Glomerular endothelial cell (primary cell): ENCODE results near the gene SLC9A4. TPM values are rescaled to one million over a fixed set of nuclear protein-coding genes. Genes with fewer than 3 reads are reported as not detected.
A peak's percentile ranks its signal among the peaks of the same experiment; 100 is the strongest.

ENCODE experiments used
- DNase-seq: peaks from one replicate; pipeline ENCODE4 v3.0.0-alpha.2; 2011; ENCODE audit warnings: low read depth, low spot score; ENCODE audit errors: extremely low read depth
- total RNA-seq: library from RNA; depleted of rRNA; stranded (reverse); fragments of >200 nt; gene quantifications from 2 replicates; pipeline ENCODE4 v1.2.3, GENCODE V29; 2015

Gene SLC9A4
- total RNA-seq, 1 donor from 2014 or later: not detected

- DNase-seq: no peak
These were observed 19.0 kb downstream of the SLC9A4 start for GRCh38 chr2:102492006-102492405.

- DNase-seq: no peak
These were observed 21.5 kb downstream of the SLC9A4 start for GRCh38 chr2:102494570-102494969.

- DNase-seq: no peak
These were observed 25.4 kb downstream of the SLC9A4 start for GRCh38 chr2:102498414-102498813.

- DNase-seq: no peak
These were observed 26.5 kb downstream of the SLC9A4 start for GRCh38 chr2:102499558-102499957.

- no peak for DNase-seq
These were observed 29.6 kb downstream of the SLC9A4 start for GRCh38 chr2:102502576-102502975.

- no peak for DNase-seq
These were observed 31.8 kb downstream of the SLC9A4 start for GRCh38 chr2:102504833-102505232.

GRCh38 chr2:102505290-102505689, 32.3 kb downstream of the SLC9A4 start:
- no peak for DNase-seq

- DNase-seq: no peak
These were observed 33.7 kb downstream of the SLC9A4 start for GRCh38 chr2:102506743-102507142.

GRCh38 chr2:102508863-102509262, 35.8 kb downstream of the SLC9A4 start:
- DNase-seq: no peak

GRCh38 chr2:102509749-102510148, 36.7 kb downstream of the SLC9A4 start:
- DNase-seq: no peak

GRCh38 chr2:102510791-102511575, 38.0 kb downstream of the SLC9A4 start:
- no peak for DNase-seq

- DNase-seq: no peak
These were observed 39.1 kb downstream of the SLC9A4 start for GRCh38 chr2:102512161-102512560.

- no peak for DNase-seq
These were observed 40.4 kb downstream of the SLC9A4 start for GRCh38 chr2:102513355-102513939.

- DNase-seq: peak; percentile 92
These were observed 41.2 kb downstream of the SLC9A4 start for GRCh38 chr2:102514061-102514785.

- no peak for DNase-seq
These were observed 42.8 kb downstream of the SLC9A4 start for GRCh38 chr2:102515851-102516250.

GRCh38 chr2:102518170-102518569, 45.1 kb downstream of the SLC9A4 start:
- no peak for DNase-seq

GRCh38 chr2:102520009-102520408, 47.0 kb downstream of the SLC9A4 start:
- no peak for DNase-seq

GRCh38 chr2:102520801-102521200, 47.8 kb downstream of the SLC9A4 start:
- no peak for DNase-seq

- no peak for DNase-seq
These were observed 49.1 kb downstream of the SLC9A4 start for GRCh38 chr2:102522162-102522561.

- DNase-seq: no peak
These were observed 49.9 kb downstream of the SLC9A4 start for GRCh38 chr2:102522890-102523289.

GRCh38 chr2:102523651-102524050, 50.6 kb downstream of the SLC9A4 start:
- DNase-seq: no peak

GRCh38 chr2:102527086-102527485, 54.1 kb downstream of the SLC9A4 start:
- DNase-seq: no peak
